H1 (cell line): Measurements from ENCODE around the gene TADA2B. TPM values are rescaled to one million over a fixed set of nuclear protein-coding genes. Genes with fewer than 3 reads are reported as not detected.

Source experiments
- CEBPB ChIP-seq: IDR thresholded peaks from 2 replicates; pipeline ENCODE4 v1.6.1; 2012; ENCODE audit warnings: low read depth, low read length
- CHD7 ChIP-seq: fragments of 300-600 bp; sonication (generic); IDR thresholded peaks from 2 replicates; pipeline ENCODE4 v1.7.1; 2012; ENCODE audit warnings: low read length, moderate library complexity, mild to moderate bottlenecking, inconsistent platforms; ENCODE audit not compliant: insufficient replicate concordance
- JUN ChIP-seq: IDR thresholded peaks from 2 replicates; pipeline ENCODE4 v1.6.1; 2011; ENCODE audit warnings: low read depth, mild to moderate bottlenecking, improper control_type of control experiment, low read length
- SAP30 ChIP-seq: fragments of 300-600 bp; sonication (generic); IDR thresholded peaks from 2 replicates; pipeline ENCODE4 v1.7.1; 2012; ENCODE audit warnings: low read length, moderate library complexity, mild to moderate bottlenecking, inconsistent platforms; ENCODE audit not compliant: insufficient read depth, insufficient replicate concordance
- SP4 ChIP-seq: IDR thresholded peaks from 2 replicates; pipeline ENCODE4 v1.6.1; 2012; ENCODE audit warnings: low read length, inconsistent platforms
- SUZ12 ChIP-seq: fragments of 200-600 bp; sonication (generic); IDR thresholded peaks from 2 replicates; pipeline ENCODE4 v1.6.1; 2012; ENCODE audit warnings: mild to moderate bottlenecking, inconsistent platforms, low read length, moderate library complexity, mixed read lengths
- polyA plus RNA-seq, 7 experiments: library from polyadenylated mRNA; depleted of rRNA in 3 of 7; stranded (reverse) in 5 of 7; unstranded in 2 of 7; fragments of >200 nt in 5 of 7; fragments of 200-250 nt in 2 of 7; gene quantifications; 1 replicate in 5 of 7; 2 replicates in 1 of 7; 4 replicates in 1 of 7; pipeline versions ENCODE4 v1.2.1 to v1.2.3, GENCODE V29; 2011 to 2013; ENCODE audit warnings: missing spikeins in 2 of 7, mixed read lengths in 2 of 7
- total RNA-seq: library from RNA; stranded (reverse); fragmentation: NEBNext Ultra II Directional; extraction: Animal tissue kit (Norgen Biotek cat#: 25700); gene quantifications from 2 replicates; pipeline ENCODE4 v1.2.1, GENCODE V29; 2021

TADA2B gene
- total and polyA plus RNA-seq, 2 of the 8 experiments (the other 6 are each of a cell fraction or from before 2014, with no cell fraction given) = 5.7 to 12.1 TPM

GRCh38 chr4:7002336-7002735 is 40.8 kb upstream of the TADA2B start (continued):
- TF ChIP-seq CHD7 = no peak
- no peak for TF ChIP-seq SAP30
- TF ChIP-seq SP4 = no peak
- no peak for TF ChIP-seq SUZ12
- TF ChIP-seq JUN = no peak
- TF ChIP-seq CEBPB = no peak
